HG03521 (cell line): ENCODE results near the gene PIK3IP1.

ENCODE experiments used
- ATAC-seq: cut with Tn5 transposase; IDR thresholded peaks from one replicate; pipeline ENCODE4 v1.9.1; 2021; ENCODE audit warnings: mild to moderate bottlenecking, moderate library complexity; ENCODE audit not compliant: unreplicated experiment

Gene PIK3IP1

DNA sequence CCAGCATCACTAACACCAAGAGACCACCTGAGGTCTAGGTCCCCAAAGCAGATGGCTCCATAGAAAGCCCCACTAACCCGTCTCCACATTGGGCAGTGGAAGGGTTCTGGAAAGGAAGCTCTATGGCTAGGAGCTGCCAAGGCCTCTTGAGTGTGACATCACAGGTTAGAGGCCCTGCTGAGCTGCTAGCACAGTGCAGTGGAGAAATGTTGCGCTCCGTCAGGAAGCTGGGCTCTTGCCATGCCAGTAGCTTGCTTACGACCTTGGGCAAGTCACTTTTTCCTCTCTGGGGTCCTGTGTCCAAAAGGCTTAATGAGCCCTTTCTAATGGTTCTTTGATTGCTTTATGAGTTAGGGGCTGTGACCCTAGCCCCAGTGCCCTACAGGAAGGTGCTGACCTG, 10.6 kb downstream of the PIK3IP1 start:
- ATAC-seq, result no peak

DNA sequence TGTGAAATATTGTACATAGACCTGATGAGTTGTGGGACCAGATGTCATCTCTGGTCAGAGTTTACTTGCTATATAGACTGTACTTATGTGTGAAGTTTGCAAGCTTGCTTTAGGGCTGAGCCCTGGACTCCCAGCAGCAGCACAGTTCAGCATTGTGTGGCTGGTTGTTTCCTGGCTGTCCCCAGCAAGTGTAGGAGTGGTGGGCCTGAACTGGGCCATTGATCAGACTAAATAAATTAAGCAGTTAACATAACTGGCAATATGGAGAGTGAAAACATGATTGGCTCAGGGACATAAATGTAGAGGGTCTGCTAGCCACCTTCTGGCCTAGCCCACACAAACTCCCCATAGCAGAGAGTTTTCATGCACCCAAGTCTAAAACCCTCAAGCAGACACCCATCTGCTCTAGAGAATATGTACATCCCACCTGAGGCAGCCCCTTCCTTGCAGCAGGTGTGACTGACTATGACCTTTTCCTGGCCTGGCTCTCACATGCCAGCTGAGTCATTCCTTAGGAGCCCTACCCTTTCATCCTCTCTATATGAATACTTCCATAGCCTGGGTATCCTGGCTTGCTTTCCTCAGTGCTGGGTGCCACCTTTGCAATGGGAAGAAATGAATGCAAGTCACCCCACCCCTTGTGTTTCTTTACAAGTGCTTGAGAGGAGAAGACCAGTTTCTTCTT, 12.3 kb downstream of the PIK3IP1 start:
- no peak for ATAC-seq

DNA sequence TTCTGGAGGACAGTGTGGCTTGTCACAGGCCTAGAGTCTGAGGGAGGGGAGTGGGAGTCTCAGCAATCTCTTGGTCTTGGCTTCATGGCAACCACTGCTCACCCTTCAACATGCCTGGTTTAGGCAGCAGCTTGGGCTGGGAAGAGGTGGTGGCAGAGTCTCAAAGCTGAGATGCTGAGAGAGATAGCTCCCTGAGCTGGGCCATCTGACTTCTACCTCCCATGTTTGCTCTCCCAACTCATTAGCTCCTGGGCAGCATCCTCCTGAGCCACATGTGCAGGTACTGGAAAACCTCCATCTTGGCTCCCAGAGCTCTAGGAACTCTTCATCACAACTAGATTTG, 13.0 kb downstream of the PIK3IP1 start:
- no peak for ATAC-seq

DNA sequence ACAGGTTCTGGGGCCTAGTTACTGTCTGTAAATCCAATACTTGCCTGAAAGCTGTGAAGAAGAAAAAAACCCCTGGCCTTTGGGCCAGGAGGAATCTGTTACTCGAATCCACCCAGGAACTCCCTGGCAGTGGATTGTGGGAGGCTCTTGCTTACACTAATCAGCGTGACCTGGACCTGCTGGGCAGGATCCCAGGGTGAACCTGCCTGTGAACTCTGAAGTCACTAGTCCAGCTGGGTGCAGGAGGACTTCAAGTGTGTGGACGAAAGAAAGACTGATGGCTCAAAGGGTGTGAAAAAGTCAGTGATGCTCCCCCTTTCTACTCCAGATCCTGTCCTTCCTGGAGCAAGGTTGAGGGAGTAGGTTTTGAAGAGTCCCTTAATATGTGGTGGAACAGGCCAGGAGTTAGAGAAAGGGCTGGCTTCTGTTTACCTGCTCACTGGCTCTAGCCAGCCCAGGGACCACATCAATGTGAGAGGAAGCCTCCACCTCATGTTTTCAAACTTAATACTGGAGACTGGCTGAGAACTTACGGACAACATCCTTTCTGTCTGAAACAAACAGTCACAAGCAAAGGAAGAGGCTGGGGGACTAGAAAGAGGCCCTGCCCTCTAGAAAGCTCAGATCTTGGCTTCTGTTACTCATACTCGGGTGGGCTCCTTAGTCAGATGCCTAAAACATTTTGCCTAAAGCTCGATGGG, 13.5 kb downstream of the PIK3IP1 start:
- ATAC-seq, result no peak

DNA sequence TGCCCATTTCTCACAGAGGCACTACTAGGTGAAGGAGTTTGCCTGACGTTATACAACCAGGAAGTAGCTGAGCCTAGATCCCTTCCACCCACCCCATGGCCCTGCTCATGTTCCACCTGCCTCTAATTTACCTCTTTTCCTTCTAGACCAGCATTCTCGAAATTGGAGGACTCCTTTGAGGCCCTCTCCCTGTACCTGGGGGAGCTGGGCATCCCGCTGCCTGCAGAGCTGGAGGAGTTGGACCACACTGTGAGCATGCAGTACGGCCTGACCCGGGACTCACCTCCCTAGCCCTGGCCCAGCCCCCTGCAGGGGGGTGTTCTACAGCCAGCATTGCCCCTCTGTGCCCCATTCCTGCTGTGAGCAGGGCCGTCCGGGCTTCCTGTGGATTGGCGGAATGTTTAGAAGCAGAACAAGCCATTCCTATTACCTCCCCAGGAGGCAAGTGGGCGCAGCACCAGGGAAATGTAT, 14.1 kb downstream of the PIK3IP1 start:
- no peak for ATAC-seq

DNA sequence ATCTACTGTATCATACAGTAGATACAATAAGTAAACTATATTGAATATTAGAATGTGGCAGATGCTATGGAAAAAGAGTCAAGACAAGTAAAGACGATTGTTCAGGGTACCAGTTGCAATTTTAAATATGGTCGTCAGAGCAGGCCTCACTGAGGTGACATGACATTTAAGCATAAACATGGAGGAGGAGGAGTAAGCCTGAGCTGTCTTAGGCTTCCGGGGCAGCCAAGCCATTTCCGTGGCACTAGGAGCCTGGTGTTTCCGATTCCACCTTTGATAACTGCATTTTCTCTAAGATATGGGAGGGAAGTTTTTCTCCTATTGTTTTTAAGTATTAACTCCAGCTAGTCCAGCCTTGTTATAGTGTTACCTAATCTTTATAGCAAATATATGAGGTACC, 14.5 kb downstream of the PIK3IP1 start:
- ATAC-seq, result no peak

DNA sequence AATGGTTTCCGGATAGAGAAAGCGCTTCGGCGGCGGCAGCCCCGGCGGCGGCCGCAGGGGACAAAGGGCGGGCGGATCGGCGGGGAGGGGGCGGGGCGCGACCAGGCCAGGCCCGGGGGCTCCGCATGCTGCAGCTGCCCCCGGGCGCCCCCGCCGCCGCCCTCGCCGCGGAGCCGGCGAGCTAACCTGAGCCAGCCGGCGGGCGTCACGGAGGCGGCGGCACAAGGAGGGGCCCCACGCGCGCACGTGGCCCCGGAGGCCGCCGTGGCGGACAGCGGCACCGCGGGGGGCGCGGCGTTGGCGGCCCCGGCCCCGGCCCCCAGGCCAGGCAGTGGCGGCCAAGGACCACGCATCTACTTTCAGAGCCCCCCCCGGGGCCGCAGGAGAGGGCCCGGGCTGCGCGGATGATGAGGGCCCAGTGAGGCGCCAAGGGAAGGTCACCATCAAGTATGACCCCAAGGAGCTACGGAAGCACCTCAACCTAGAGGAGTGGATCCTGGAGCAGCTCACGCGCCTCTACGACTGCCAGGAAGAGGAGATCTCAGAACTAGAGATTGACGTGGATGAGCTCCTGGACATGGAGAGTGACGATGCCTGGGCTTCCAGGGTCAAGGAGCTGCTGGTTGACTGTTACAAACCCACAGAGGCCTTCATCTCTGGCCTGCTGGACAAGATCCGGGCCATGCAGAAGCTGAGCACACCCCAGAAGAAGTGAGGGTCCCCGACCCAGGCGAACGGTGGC, 15.7 kb downstream of the PIK3IP1 start:
- ATAC-seq, result no peak

DNA sequence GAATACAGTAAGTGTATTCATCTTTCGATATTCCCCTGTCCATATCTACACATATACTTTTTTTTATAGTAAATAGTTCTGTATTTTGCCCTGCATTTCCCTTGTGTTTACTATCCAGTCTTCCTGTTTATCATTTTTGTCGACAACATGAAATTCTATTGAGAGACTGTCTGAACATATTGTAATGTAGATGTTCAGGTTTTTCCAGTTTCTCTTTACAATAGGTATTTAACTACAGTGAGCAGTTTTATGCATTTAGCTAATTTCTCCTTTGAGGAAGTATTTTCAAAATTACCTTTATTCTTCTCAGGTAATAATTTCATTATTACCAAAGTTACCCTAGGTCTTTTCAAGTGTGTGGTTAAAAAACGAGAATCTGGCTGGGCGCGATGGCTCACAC, 16.7 kb downstream of the PIK3IP1 start:
- ATAC-seq, result no peak

DNA sequence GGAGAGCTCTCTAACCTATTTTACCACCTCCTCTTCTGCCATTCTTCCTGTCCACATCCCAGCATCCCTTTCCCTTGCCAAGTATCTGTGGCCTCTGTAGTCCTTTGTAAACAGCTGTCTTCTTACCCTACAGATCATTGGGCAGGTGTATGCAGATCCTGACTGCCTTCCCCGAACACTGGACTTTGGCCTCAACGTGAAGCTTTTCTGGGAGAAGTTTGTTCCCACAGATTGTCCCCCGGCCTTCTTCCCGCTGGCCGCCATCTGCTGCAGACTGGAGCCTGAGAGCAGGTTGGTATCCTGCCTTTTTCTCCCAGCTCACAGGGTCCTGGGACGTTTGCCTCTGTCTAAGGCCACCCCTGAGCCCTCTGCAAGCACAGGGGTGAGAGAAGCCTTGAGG, 17.3 kb downstream of the PIK3IP1 start:
- no peak for ATAC-seq

DNA sequence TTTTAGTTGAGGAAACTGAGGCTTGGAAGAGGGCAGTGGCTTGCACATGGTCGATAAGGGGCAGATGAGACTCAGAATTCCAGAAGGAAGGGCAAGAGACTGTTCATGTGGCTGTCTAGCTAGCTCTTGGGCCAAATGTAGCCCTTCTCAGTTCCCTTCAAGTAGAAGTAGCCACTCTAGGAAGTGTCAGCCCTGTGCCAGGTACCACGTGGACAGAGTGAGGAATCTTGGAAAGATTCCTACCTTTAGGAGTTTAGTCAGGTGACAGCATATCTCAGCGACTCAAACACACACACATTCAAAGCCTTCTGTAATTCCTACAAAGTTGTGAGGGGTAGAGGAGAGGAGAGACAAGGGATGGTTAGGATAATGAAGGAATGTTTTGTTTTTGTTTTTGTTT, 18.3 kb downstream of the PIK3IP1 start:
- ATAC-seq, result no peak

DNA sequence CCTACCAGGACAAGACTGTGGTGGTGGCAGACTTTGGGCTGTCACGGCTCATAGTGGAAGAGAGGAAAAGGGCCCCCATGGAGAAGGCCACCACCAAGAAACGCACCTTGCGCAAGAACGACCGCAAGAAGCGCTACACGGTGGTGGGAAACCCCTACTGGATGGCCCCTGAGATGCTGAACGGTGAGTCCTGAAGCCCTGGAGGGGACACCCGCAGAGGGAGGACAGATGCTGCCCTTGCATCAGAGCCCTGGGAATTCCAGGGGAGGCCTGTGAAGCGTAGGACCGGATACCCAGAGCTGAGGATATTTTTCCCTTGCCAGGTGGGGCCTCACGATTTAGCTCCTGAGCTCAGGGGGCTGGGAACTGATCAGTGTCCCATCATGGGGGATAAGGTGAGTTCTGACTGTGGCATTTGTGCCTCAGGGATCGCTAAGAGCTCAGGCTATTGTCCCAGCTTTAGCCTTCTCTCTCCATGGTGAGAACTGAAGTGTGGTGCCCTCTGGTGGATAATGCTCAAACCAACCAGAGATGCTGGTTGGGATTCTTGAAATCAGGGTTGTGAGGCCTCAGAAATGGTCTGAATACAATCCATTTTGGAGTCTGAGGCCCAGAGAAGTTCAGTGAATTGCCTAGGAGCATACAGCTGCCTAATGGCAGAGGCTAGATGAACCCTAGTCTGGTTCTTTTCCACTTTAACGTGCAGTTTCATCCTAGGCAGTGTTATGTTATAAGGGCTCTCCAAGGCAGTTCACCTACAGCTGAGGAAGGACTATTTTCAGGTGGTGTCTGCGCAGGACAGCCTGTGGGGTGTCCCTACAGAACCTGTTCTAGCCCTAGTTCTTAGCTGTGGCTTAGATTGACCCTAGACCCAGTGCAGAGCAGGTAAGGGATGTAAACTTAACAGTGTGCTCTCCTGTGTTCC, 19.5 kb downstream of the PIK3IP1 start:
- ATAC-seq, result no peak

DNA sequence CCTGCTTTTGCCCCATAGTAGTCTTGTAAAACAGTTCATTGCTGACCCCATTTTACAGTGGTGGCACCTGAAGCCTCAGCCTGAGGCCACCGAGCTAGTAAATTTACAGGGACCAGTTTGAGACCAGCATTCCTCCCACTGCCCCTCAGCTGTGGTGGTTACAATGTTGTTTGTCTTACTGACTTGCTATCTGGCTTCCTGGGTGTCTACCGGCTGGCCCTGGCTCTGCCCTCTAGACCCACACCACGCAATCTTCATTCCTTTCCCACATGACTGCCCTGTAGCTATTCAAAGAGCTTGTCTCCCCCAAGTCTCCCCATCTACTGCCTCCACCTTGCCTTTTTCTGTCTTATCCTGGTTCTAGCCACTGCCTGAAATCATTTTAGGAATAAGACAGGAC, 20.8 kb downstream of the PIK3IP1 start:
- ATAC-seq, result no peak

DNA sequence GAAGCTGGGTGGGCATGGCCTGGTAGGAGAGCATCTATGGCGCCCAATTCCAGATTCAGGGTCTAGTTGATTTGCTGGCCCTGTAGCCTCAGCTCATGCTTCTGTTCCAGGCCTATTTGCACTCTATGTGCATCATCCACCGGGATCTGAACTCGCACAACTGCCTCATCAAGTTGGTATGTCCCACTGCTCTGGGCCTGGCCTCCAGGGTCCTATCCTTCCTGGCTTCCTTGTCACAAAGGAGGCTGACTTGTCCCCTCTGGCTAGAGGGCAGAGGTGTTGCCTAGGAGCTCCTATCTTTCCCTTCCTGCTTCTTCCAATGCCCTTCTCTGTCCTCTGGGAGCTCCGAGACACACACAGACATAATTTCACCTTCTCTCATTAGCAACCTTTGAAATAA, 21.3 kb downstream of the PIK3IP1 start:
- no peak for ATAC-seq

DNA sequence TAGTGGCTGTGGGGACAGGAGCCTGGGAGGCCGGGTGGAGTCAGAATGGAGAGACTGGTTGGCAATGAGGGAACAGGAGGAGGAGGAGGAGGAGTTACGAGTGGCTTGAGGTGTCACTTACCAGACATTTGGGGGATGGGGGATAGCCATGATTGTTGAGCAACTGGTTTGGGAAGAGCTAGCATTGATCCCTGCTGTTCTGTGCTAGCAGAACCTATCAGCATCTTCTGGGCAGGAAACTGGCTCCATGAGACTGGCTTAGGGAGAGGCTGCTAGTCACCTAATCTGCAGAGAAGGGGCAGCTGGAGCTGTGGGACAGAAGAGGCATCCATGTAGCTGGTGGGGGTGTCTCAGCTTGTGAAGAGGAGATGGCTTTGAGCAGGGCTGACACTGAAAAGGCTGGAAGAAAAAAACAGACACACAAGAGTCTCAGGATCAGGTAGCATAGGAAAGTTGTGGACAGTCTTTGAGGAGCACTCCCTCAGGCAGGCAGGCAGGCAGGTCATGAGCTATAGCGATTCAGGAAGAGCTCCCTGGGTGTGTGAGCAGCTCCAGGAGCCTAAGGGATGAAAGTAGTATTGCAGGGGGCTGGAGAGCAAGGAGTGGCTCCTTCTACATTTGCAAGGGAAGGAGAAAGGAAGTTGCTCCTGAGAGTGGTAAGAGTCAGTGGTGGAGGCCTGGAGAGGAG, 22.3 kb downstream of the PIK3IP1 start:
- no peak for ATAC-seq

DNA sequence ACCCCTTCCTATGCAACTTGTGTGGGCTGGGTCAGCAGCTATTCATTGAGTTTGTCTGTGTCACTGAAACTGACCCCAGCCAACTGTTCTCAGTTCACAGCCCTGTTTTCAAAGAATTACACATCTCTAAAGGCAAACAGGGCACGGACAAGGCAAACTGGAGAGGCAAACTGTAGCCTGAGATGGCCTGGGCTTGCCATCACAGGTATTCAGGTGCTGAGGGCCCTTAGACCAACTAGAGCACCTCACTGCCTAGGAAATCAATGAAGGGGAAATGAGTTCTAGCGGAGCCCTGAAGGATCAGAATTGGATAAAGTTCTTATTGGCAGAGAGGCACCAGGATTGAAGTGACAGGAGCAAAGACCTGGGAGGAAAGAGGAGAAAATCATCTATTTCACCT, 24.0 kb downstream of the PIK3IP1 start:
- ATAC-seq, result no peak

DNA sequence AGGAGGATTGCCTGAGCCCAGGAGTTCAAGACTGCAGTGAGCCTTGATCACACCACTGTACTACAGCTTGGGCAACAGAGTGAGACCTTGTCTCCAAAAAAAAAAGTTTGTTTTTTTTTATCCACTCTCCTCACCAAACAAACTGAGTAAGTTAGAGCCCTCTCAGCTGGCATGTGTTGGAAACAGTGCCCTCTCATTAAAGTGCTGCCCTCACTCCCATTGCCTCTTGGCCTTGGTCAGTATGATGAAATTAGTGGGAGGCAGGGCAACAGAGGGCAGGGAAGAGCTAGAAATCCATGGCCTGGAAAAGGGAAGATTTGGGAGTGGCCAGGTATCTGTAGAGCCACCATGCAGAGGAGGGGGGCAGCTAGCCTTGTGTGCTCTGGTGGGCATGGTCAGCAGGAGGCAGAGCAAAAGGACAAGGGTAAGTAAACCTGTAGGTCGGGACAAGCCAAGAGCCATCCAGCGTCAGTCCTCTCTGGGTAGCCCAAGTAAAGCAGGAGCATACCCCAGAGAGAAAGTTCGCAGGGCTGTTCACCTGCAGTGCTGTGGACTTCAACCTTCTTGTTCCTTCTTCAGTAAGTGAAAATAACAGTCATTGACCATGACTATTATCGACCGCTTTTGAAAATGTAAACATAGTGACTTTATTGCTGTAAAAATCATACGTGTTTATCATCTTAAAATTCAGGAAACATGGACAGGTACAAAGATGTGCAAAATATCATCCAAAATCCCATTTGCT, 28.2 kb downstream of the PIK3IP1 start:
- ATAC-seq, result no peak

DNA sequence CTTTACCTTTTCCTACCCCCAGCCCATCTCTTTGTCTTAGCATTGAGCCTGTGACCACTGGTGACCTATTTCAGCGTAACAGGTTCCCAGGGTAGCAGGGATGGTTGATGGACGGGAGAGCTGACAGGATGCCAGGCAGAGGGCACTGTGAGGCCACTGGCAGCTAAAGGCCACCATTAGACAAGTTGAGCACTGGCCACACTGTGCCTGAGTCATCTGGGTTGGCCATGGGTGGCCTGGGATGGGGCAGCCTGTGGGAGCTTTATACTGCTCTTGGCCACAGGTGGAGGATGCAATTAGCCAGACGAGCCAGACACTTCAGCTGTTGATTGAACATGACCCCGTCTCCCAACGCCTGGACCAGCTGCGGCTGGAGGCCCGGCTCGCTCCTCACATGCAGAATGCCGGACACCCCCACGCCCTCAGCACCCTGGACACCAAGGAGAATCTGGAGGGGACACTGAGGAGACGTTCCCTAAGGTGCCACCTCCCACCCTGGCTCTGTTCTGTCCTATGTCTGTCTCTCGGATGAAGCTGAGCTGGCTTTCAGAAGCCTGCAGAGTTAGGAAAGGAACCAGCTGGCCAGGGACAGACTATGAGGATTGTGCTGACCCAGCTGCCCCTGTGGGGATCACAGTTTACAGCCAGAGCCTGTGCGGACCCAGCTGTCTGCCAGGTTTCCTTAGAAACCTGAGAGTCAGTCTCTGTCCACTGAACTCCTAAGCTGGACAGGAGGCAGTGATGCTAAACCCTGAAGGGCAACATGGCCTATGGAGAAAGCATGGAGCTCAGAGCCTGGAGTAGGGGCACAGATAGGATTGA, 29.8 kb downstream of the PIK3IP1 start:
- no peak for ATAC-seq

DNA sequence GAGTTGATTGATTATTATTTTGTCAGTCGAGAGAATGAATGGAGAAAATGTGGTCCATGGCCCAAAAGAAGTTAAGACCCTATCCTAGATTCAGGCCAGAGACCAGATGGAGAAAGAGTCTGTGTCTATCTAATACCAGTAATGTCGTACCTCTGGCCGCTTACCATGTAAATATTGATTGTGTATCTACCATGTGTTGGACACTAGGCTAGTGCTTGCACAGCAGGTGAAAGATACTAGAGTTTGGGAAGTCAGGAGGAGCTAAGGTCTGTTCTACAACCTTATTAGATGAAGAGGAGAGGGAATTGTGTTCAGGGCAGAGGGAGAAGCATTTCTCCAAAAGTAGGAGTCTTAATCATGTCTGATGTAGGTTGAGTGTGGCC, 31.8 kb downstream of the PIK3IP1 start:
- no peak for ATAC-seq
